ENCODE measurements around the gene OR5M8. TPM values are rescaled to one million over a fixed set of nuclear protein-coding genes. Genes with fewer than 3 reads are reported as not detected.

OR5M8 gene
- total and polyA plus RNA-seq, 10 of the 15 experiments (the other 5 are each of a cell fraction or from before 2014, with no cell fraction given) = not detected

DNA sequence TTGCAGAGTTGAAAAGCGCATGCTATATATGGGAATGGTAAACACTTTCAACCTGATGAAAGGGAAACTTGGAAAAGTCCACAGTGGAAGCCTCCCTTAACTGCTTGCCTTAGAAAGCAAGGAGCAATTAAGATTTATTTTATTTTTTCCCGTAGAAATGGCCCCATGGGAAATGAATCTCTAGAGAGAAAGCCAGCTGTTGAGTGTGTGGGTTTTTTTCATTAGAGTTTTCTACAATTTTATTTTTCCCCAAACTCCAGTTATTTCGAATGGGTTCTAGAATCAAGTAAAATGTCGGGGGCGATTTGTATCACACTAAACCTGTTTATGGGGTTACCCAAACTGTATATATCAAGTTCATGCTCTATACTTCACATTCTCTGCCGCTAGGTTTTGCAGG lies 17.9 kb downstream of the OR5M8 start, which contains the start of gene OR5M3:
OR5M3 (minus strand) TSS at position 101 of the 400 bp plus-strand sequence. CDS start 2,855 bp downstream, outside the sequence.
- Histone ChIP-seq H3K4me1 (ENCODE audit: control insufficient read depth, insufficient read depth, low read length) (no peaks in the 10 kb centered on the region), H3K36me3 (ENCODE audit: control insufficient read depth in 2 of 2, insufficient read depth in 2 of 2, low read length in 1 of 2) (no peaks in the 10 kb centered on the region), H3K27me3 (replicated peaks in 1 of 2; ENCODE audit: control insufficient read depth in 2 of 2, insufficient read depth in 2 of 2, low read length in 1 of 2) (no peaks in the 10 kb centered on the region), H3K9me3 (replicated peaks; ENCODE audit: control insufficient read depth, insufficient read depth, low read length) (no peaks in the 10 kb centered on the region), H3K79me2 (ENCODE audit: control insufficient read depth, insufficient read depth, low read length) (no peaks in the 10 kb centered on the region), H3K9ac (ENCODE audit: control insufficient read depth, insufficient read depth, low read length) (no peak within 1 kb of the TSS), H4K20me1 (ENCODE audit: control insufficient read depth, insufficient read depth) (no peaks in the 10 kb centered on the region), H3K4me3 (no peak within 1 kb of the TSS), H2AFZ (ENCODE audit: control insufficient read depth, low read depth, low read length) (no peak within 1 kb of the TSS), H3K4me2 (ENCODE audit: control insufficient read depth, insufficient read depth) (no peak within 1 kb of the TSS), H3K27ac (ENCODE audit: control insufficient read depth, insufficient read depth) (no peak within 1 kb of the TSS)
- in situ Hi-C loops (cut with MboI) (no loop called here), intact Hi-C loops (cut with micrococcal nuclease; ENCODE audit: unreplicated experiment) (no loop called here)
- FAIRE-seq (no peak), DNase-seq (ENCODE audit: low read depth, low spot score) (no peak), ATAC-seq (no peak)
- CTCF ChIA-PET = no interaction called here
- SMC1A ChIA-PET (ENCODE audit: uncharacterized antibody, unreplicated experiment) = no interaction called here
- TF ChIP-seq JUND (IDR thresholded peaks at IDR 0.05; ENCODE audit: low read depth, low read length) = no peak
- no peak for TF ChIP-seq IRF4 (IDR thresholded peaks at IDR 0.05; ENCODE audit: low read depth, low read length)
- no peak for TF ChIP-seq SMAD5 (IDR thresholded peaks at IDR 0.05; ENCODE audit: low read depth)
- no peak for TF ChIP-seq POLR2A (IDR thresholded peaks at IDR 0.05; ENCODE audit: low read depth, low read length)
- TF ChIP-seq BCL11A (IDR thresholded peaks at IDR 0.05; ENCODE audit: low read depth, low read length) = no peak
- TF ChIP-seq, protein P1, sequence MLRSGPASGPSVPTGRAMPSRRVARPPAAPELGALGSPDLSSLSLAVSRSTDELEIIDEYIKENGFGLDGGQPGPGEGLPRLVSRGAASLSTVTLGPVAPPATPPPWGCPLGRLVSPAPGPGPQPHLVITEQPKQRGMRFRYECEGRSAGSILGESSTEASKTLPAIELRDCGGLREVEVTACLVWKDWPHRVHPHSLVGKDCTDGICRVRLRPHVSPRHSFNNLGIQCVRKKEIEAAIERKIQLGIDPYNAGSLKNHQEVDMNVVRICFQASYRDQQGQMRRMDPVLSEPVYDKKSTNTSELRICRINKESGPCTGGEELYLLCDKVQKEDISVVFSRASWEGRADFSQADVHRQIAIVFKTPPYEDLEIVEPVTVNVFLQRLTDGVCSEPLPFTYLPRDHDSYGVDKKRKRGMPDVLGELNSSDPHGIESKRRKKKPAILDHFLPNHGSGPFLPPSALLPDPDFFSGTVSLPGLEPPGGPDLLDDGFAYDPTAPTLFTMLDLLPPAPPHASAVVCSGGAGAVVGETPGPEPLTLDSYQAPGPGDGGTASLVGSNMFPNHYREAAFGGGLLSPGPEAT (IDR thresholded peaks at IDR 0.05; ENCODE audit: low read depth) = no peak
- RAD21 ChIA-PET (ENCODE audit: unreplicated experiment) = no interaction called here
- no TSS peak for BruUV-seq (replicated peaks)
- POLR2A ChIA-PET = no interaction called here
- WGBS (ENCODE audit: insufficient coverage, insufficient replicate concordance, low lambda C conversion rate, missing lambda C conversion rate) = 31% methylated on average over 6 of the region's 6 CpGs

DNA sequence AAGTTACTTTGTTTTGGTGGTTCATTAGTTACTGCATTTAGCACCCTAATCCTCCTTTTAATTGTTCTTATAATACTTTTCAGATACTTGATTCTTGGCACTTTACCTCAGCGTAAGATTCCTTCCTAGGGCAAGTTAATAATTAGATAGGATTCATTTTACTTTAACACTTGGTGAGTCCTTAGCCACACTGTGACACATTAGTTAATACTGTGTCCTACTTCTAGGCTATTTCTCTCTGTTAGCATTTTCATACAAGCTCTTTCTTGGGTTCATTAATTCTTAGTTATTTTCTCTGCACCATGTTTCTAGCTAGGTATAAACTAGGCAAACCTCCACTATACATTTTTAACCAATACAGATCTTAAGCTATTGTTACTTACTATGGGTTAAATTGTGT lies 34.1 kb downstream of the OR5M8 start:
- 4% methylated on average over 1 of the region's 1 CpG for WGBS (ENCODE audit: insufficient coverage, insufficient replicate concordance, low lambda C conversion rate, missing lambda C conversion rate)
- H3K9ac ChIP-seq (ENCODE audit: control insufficient read depth, insufficient read depth, low read length) = no peak overlapping the region
- no peaks in the 10 kb centered on the region for H3K79me2 ChIP-seq (ENCODE audit: control insufficient read depth, insufficient read depth, low read length)
- no peak overlapping the region for H3K27ac ChIP-seq (ENCODE audit: control insufficient read depth, insufficient read depth)
- ChIA-PET RAD21 (ENCODE audit: unreplicated experiment) (no interaction called here), SMC1A (ENCODE audit: uncharacterized antibody, unreplicated experiment) (no interaction called here), POLR2A (no interaction called here), CTCF (no interaction called here)
- no peaks in the 10 kb centered on the region for H3K36me3 ChIP-seq (ENCODE audit: control insufficient read depth in 2 of 2, insufficient read depth in 2 of 2, low read length in 1 of 2)
- no peaks in the 10 kb centered on the region for H4K20me1 ChIP-seq (ENCODE audit: control insufficient read depth, insufficient read depth)
- intact Hi-C loops (cut with micrococcal nuclease; ENCODE audit: unreplicated experiment) (no loop called here), in situ Hi-C loops (cut with MboI) (no loop called here)
- TF ChIP-seq CBX3 (IDR thresholded peaks at IDR 0.05; ENCODE audit: borderline replicate concordance, low read depth) (no peak), ZNF384 (IDR thresholded peaks at IDR 0.05; ENCODE audit: borderline replicate concordance, low read depth, low read length) (no peak), RCOR1 (conservative IDR thresholded peaks at IDR 0.05; ENCODE audit: low read depth, low read length) (no peak)
- TF ChIP-seq, protein P2, sequence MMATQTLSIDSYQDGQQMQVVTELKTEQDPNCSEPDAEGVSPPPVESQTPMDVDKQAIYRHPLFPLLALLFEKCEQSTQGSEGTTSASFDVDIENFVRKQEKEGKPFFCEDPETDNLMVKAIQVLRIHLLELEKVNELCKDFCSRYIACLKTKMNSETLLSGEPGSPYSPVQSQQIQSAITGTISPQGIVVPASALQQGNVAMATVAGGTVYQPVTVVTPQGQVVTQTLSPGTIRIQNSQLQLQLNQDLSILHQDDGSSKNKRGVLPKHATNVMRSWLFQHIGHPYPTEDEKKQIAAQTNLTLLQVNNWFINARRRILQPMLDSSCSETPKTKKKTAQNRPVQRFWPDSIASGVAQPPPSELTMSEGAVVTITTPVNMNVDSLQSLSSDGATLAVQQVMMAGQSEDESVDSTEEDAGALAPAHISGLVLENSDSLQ (IDR thresholded peaks at IDR 0.05) = no peak
- BruUV-seq (replicated peaks) = no TSS peak
- no peaks in the 10 kb centered on the region; a peak in 1 of 4 replicates for H3K27me3 ChIP-seq (replicated peaks in 1 of 2; ENCODE audit: control insufficient read depth in 2 of 2, insufficient read depth in 2 of 2, low read length in 1 of 2)
- FAIRE-seq (no peak), ATAC-seq (no peak), DNase-seq (ENCODE audit: low read depth, low spot score) (no peak)
- H3K4me3 ChIP-seq = no peak overlapping the region
- no peaks in the 10 kb centered on the region for H3K4me1 ChIP-seq (ENCODE audit: control insufficient read depth, insufficient read depth, low read length)
- no peak overlapping the region for H3K4me2 ChIP-seq (ENCODE audit: control insufficient read depth, insufficient read depth)
- H3K9me3 ChIP-seq (replicated peaks; ENCODE audit: control insufficient read depth, insufficient read depth, low read length) = no peaks in the 10 kb centered on the region
- no peak overlapping the region for H2AFZ ChIP-seq (ENCODE audit: control insufficient read depth, low read depth, low read length)

Data from GM12878 (cell line).